Chondrocyte (in vitro differentiated cells): ENCODE measurements around the gene SLC39A11. TPM values are rescaled to one million over a fixed set of nuclear protein-coding genes. Genes with fewer than 3 reads are reported as not detected.

ENCODE experiments used
- DNase-seq: peaks from one replicate; pipeline ENCODE4 v3.0.0; 2021; ENCODE audit warnings: mixed read lengths, low spot score
- H3K27ac Mint-ChIP-seq: one replicate; pipeline ENCODE4 v1.8.0; 2021; ENCODE audit warnings: mild to moderate bottlenecking, moderate library complexity, mixed read lengths; ENCODE audit not compliant: unreplicated experiment
- H3K27me3 Mint-ChIP-seq: 2 replicates; pipeline ENCODE4 v1.8.0; 2021; ENCODE audit warnings: low read depth, mixed read lengths
- H3K36me3 Mint-ChIP-seq: 2 replicates; pipeline ENCODE4 v1.8.0; 2021; ENCODE audit warnings: low read depth, mixed read lengths
- H3K4me1 Mint-ChIP-seq: 2 replicates; pipeline ENCODE4 v1.8.0; 2021; ENCODE audit warnings: low read depth, mild to moderate bottlenecking, mixed read lengths
- H3K4me3 Mint-ChIP-seq: one replicate; pipeline ENCODE4 v1.8.0; 2021; ENCODE audit warnings: mild to moderate bottlenecking, moderate library complexity, mixed read lengths; ENCODE audit not compliant: unreplicated experiment
- H3K9me3 Mint-ChIP-seq: 2 replicates; pipeline ENCODE4 v1.8.0; 2021; ENCODE audit warnings: low read depth, mixed read lengths
- CTCF ChIP-seq: fragments of 200-600 bp; sonication (generic); IDR thresholded peaks from 2 replicates; pipeline ENCODE4 v1.5.0; 2021; ENCODE audit warnings: antibody characterized with exemption, mild to moderate bottlenecking, moderate library complexity
- total RNA-seq: library from RNA; stranded (reverse); gene quantifications from 3 replicates; pipeline ENCODE4 v1.2.1, GENCODE V29; 2021

Gene SLC39A11
- total RNA-seq, 1 donor from 2014 or later: 25.3 TPM

GRCh38 chr17:72631568-72631948 is 460.9 kb downstream of the SLC39A11 start:
- peaks cover 15% of the 10 kb centered on the region for H3K9me3 Mint-ChIP-seq
- H3K4me1 Mint-ChIP-seq: peaks cover 6% of the 10 kb centered on the region
- no peak overlapping the region for H3K27ac Mint-ChIP-seq
- H3K36me3 Mint-ChIP-seq: peaks cover 2% of the 10 kb centered on the region
- DNase-seq: no peak
- H3K27me3 Mint-ChIP-seq: no peaks in the 10 kb centered on the region
- TF ChIP-seq CTCF: no peak
- no peak overlapping the region for H3K4me3 Mint-ChIP-seq

GRCh38 chr17:72624652-72625051 is 467.8 kb downstream of the SLC39A11 start:
- Mint-ChIP-seq H3K4me1 (no peaks in the 10 kb centered on the region), H3K9me3 (peaks cover 18% of the 10 kb centered on the region), H3K4me3 (no peak overlapping the region), H3K27ac (no peak overlapping the region), H3K27me3 (peaks cover 18% of the 10 kb centered on the region), H3K36me3 (peaks cover 4% of the 10 kb centered on the region)
- DNase-seq: no peak
- TF ChIP-seq CTCF: peak; percentile 20

- Mint-ChIP-seq H3K27ac (no peak overlapping the region), H3K9me3 (peaks cover 18% of the 10 kb centered on the region)
Measured at GRCh38 chr17:72624226-72624625, 468.3 kb downstream of the SLC39A11 start.

GRCh38 chr17:72622661-72623433 is 469.6 kb downstream of the SLC39A11 start:
- peaks cover 18% of the 10 kb centered on the region for H3K27me3 Mint-ChIP-seq
- peaks cover 2% of the 10 kb centered on the region for H3K36me3 Mint-ChIP-seq
- no peak for DNase-seq
- no peak overlapping the region for H3K27ac Mint-ChIP-seq
- H3K9me3 Mint-ChIP-seq: peaks cover 10% of the 10 kb centered on the region
- no peak overlapping the region for H3K4me3 Mint-ChIP-seq
- TF ChIP-seq CTCF: no peak
- no peaks in the 10 kb centered on the region for H3K4me1 Mint-ChIP-seq

More at GRCh38 chr17:72624226-72624625, 468.3 kb downstream of the SLC39A11 start:
- Mint-ChIP-seq H3K4me3 (no peak overlapping the region), H3K36me3 (peaks cover 4% of the 10 kb centered on the region), H3K4me1 (no peaks in the 10 kb centered on the region), H3K27me3 (peaks cover 18% of the 10 kb centered on the region)
- no peak for TF ChIP-seq CTCF
- no peak for DNase-seq

GRCh38 chr17:72619976-72620650 is 472.4 kb downstream of the SLC39A11 start:
- Mint-ChIP-seq H3K27me3 (peaks cover 18% of the 10 kb centered on the region), H3K4me1 (peaks cover 6% of the 10 kb centered on the region)
- no peak for TF ChIP-seq CTCF

More at GRCh38 chr17:72619976-72620650, 472.4 kb downstream of the SLC39A11 start:
- H3K9me3 Mint-ChIP-seq: peaks cover 4% of the 10 kb centered on the region
- no peak overlapping the region for H3K27ac Mint-ChIP-seq
- no peak overlapping the region for H3K4me3 Mint-ChIP-seq
- no peak for DNase-seq
- H3K36me3 Mint-ChIP-seq: peaks cover 2% of the 10 kb centered on the region
